ENCODE results near the gene KIAA0232.

The KIAA0232 gene

GRCh38 chr4:6802025-6802424 lies 19.5 kb downstream of the KIAA0232 start:
- Histone ChIP-seq H3K9me3 (ENCODE audit: control insufficient read depth, insufficient read depth, low read length) (no peaks in the 10 kb centered on the region), H3K4me1 (ENCODE audit: control insufficient read depth, insufficient read depth, low read length) (no peaks in the 10 kb centered on the region), H3K9ac (ENCODE audit: low read depth, low read length) (no peak overlapping the region), H3K4me3 (ENCODE audit: low read depth, low read length) (no peak overlapping the region), H3K27me3 (ENCODE audit: control insufficient read depth, insufficient read depth, low read length) (no peaks in the 10 kb centered on the region), H3K36me3 (ENCODE audit: control insufficient read depth, insufficient read depth, low read length) (no peaks in the 10 kb centered on the region)

GRCh38 chr4:6802626-6803025 lies 20.1 kb downstream of the KIAA0232 start:
- Histone ChIP-seq H3K9ac (ENCODE audit: low read depth, low read length) (no peak overlapping the region), H3K4me1 (ENCODE audit: control insufficient read depth, insufficient read depth, low read length) (no peaks in the 10 kb centered on the region), H3K4me3 (ENCODE audit: low read depth, low read length) (no peak overlapping the region), H3K27me3 (ENCODE audit: control insufficient read depth, insufficient read depth, low read length) (no peaks in the 10 kb centered on the region), H3K36me3 (ENCODE audit: control insufficient read depth, insufficient read depth, low read length) (no peaks in the 10 kb centered on the region), H3K9me3 (ENCODE audit: control insufficient read depth, insufficient read depth, low read length) (no peaks in the 10 kb centered on the region)

DNA sequence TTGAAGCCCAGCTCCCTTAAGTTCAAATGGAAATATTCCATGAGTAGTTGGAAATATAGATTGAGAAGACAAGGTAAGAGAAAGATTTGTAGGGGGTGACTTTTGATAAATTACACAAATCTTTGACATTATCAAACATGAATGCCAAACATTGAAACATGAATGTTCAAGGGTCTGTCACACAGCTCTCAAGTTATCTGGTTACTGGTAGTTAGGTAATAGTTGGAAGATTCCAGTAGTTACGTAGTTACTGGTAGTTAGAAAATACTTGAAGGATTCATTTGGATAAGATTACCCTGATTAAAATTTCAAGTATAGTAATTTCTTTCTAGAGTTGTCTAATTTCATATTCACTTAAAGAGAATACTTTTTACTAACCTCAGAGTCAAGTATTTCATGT lies 20.7 kb downstream of the KIAA0232 start:
- Histone ChIP-seq H3K9me3 (ENCODE audit: control insufficient read depth, insufficient read depth, low read length) (no peaks in the 10 kb centered on the region), H3K9ac (ENCODE audit: low read depth, low read length) (no peak overlapping the region), H3K4me1 (ENCODE audit: control insufficient read depth, insufficient read depth, low read length) (no peaks in the 10 kb centered on the region), H3K4me3 (ENCODE audit: low read depth, low read length) (no peak overlapping the region), H3K36me3 (ENCODE audit: control insufficient read depth, insufficient read depth, low read length) (no peaks in the 10 kb centered on the region), H3K27me3 (ENCODE audit: control insufficient read depth, insufficient read depth, low read length) (no peaks in the 10 kb centered on the region)

DNA sequence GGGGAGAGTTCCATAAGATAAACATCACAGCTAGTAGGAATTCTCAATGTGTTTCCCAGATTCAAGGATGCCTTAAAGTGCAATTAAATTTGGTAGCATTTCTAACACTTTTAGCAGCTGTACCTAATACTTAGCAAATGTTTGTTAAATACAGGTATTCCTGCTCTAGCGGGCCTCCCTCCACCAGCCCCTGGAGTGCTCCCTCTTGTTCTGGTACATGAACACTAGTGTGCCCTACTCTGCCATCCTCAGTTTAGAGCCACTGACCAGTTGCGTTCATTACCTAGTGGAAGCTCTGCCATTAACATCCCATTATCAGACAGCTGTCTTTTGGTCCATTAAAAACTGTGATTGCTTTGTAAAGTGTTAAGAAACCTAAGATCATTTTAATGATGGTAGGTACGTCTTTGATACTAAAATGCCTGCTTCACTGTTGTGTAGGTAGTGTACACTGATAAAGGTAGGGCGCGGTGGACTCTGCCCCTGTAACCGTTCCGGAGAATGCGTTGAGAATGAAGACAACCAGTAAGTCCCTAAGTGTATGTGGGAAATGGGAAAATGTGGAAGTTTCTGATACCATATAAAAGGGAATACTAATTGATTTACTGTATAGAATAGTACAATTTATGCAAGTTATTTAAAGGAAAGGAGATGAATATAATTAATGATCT lies 21.7 kb downstream of the KIAA0232 start:
- Histone ChIP-seq H3K9me3 (ENCODE audit: control insufficient read depth, insufficient read depth, low read length) (no peaks in the 10 kb centered on the region), H3K27me3 (ENCODE audit: control insufficient read depth, insufficient read depth, low read length) (no peaks in the 10 kb centered on the region), H3K36me3 (ENCODE audit: control insufficient read depth, insufficient read depth, low read length) (no peaks in the 10 kb centered on the region), H3K4me1 (ENCODE audit: control insufficient read depth, insufficient read depth, low read length) (no peaks in the 10 kb centered on the region), H3K9ac (ENCODE audit: low read depth, low read length) (no peak overlapping the region), H3K4me3 (ENCODE audit: low read depth, low read length) (no peak overlapping the region)

- Histone ChIP-seq H3K9me3 (ENCODE audit: control insufficient read depth, insufficient read depth, low read length) (no peaks in the 10 kb centered on the region), H3K9ac (ENCODE audit: low read depth, low read length) (no peak overlapping the region), H3K27me3 (ENCODE audit: control insufficient read depth, insufficient read depth, low read length) (no peaks in the 10 kb centered on the region), H3K4me1 (ENCODE audit: control insufficient read depth, insufficient read depth, low read length) (peaks cover 4% of the 10 kb centered on the region), H3K4me3 (ENCODE audit: low read depth, low read length) (no peak overlapping the region), H3K36me3 (ENCODE audit: control insufficient read depth, insufficient read depth, low read length) (no peaks in the 10 kb centered on the region)
Observed at GRCh38 chr4:6806924-6807626, 24.5 kb downstream of the KIAA0232 start.

DNA sequence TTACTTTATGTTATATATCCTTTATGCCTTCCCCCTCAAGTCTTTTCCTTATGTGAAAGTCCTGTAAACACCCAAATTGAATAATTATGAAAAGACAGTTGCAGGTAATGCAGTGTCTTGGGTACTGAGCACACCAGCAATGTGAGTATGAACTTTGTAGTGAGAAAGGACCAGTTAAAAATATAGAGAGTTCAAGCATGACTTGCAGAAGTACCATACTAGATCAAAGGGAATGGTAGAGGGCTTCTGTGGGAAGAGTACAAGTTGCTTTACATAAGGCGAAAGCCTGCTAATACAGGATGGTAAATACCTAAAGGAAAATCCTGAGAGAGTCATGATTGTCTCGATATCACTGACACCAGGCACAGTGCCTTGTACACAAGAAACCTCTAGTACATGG lies 25.7 kb downstream of the KIAA0232 start:
- Histone ChIP-seq H3K4me1 (ENCODE audit: control insufficient read depth, insufficient read depth, low read length) (peaks cover 5% of the 10 kb centered on the region), H3K9me3 (ENCODE audit: control insufficient read depth, insufficient read depth, low read length) (no peaks in the 10 kb centered on the region), H3K4me3 (ENCODE audit: low read depth, low read length) (no peak overlapping the region), H3K9ac (ENCODE audit: low read depth, low read length) (no peak overlapping the region), H3K36me3 (ENCODE audit: control insufficient read depth, insufficient read depth, low read length) (no peaks in the 10 kb centered on the region), H3K27me3 (ENCODE audit: control insufficient read depth, insufficient read depth, low read length) (no peaks in the 10 kb centered on the region)

- no peak overlapping the region for H3K4me3 ChIP-seq (ENCODE audit: low read depth, low read length)
- H3K9me3 ChIP-seq (ENCODE audit: control insufficient read depth, insufficient read depth, low read length): no peaks in the 10 kb centered on the region
- H3K9ac ChIP-seq (ENCODE audit: low read depth, low read length): no peak overlapping the region
- no peaks in the 10 kb centered on the region for H3K36me3 ChIP-seq (ENCODE audit: control insufficient read depth, insufficient read depth, low read length)
- H3K27me3 ChIP-seq (ENCODE audit: control insufficient read depth, insufficient read depth, low read length): no peaks in the 10 kb centered on the region
- H3K4me1 ChIP-seq (ENCODE audit: control insufficient read depth, insufficient read depth, low read length): peaks cover 5% of the 10 kb centered on the region
Observed at GRCh38 chr4:6811165-6811564, 28.6 kb downstream of the KIAA0232 start.

GRCh38 chr4:6812766-6813165 lies 30.2 kb downstream of the KIAA0232 start:
- H3K9ac ChIP-seq (ENCODE audit: low read depth, low read length): no peak overlapping the region
- no peaks in the 10 kb centered on the region for H3K9me3 ChIP-seq (ENCODE audit: control insufficient read depth, insufficient read depth, low read length)
- no peaks in the 10 kb centered on the region for H3K36me3 ChIP-seq (ENCODE audit: control insufficient read depth, insufficient read depth, low read length)
- H3K27me3 ChIP-seq (ENCODE audit: control insufficient read depth, insufficient read depth, low read length): no peaks in the 10 kb centered on the region
- peaks cover 5% of the 10 kb centered on the region for H3K4me1 ChIP-seq (ENCODE audit: control insufficient read depth, insufficient read depth, low read length)
- H3K4me3 ChIP-seq (ENCODE audit: low read depth, low read length): no peak overlapping the region

DNA sequence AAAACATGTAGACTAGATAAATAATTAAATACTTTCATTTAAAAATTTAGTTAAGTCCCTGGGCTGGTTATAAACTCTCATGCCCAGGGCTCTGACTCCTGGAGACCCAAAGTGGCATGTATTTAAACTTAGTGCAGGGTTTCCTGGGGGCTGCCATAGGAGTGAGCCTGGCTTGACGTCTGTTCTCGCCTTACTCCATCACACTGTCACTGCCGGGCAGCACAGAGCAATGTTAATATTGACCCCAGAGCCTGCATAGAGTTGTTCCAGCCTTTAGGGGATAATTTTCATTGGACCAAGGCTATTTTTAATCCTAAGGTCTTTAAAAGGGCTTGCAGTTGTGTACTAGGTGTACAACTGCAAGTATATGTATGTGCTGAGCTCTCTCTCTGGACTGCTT lies 31.2 kb downstream of the KIAA0232 start:
- Histone ChIP-seq H3K4me3 (ENCODE audit: low read depth, low read length) (no peak overlapping the region), H3K9me3 (ENCODE audit: control insufficient read depth, insufficient read depth, low read length) (no peaks in the 10 kb centered on the region), H3K36me3 (ENCODE audit: control insufficient read depth, insufficient read depth, low read length) (no peaks in the 10 kb centered on the region), H3K9ac (ENCODE audit: low read depth, low read length) (no peak overlapping the region), H3K27me3 (ENCODE audit: control insufficient read depth, insufficient read depth, low read length) (no peaks in the 10 kb centered on the region), H3K4me1 (ENCODE audit: control insufficient read depth, insufficient read depth, low read length) (peaks cover 5% of the 10 kb centered on the region)

GRCh38 chr4:6815029-6815836 lies 32.7 kb downstream of the KIAA0232 start:
- Histone ChIP-seq H3K9ac (ENCODE audit: low read depth, low read length) (no peak overlapping the region), H3K36me3 (ENCODE audit: control insufficient read depth, insufficient read depth, low read length) (no peaks in the 10 kb centered on the region), H3K4me3 (ENCODE audit: low read depth, low read length) (no peak overlapping the region), H3K4me1 (ENCODE audit: control insufficient read depth, insufficient read depth, low read length) (peaks cover 5% of the 10 kb centered on the region), H3K9me3 (ENCODE audit: control insufficient read depth, insufficient read depth, low read length) (no peaks in the 10 kb centered on the region), H3K27me3 (ENCODE audit: control insufficient read depth, insufficient read depth, low read length) (no peaks in the 10 kb centered on the region)

- no peak overlapping the region for H3K9ac ChIP-seq (ENCODE audit: low read depth, low read length)
- H3K4me1 ChIP-seq (ENCODE audit: control insufficient read depth, insufficient read depth, low read length): no peaks in the 10 kb centered on the region
- H3K4me3 ChIP-seq (ENCODE audit: low read depth, low read length): no peak overlapping the region
- no peaks in the 10 kb centered on the region for H3K27me3 ChIP-seq (ENCODE audit: control insufficient read depth, insufficient read depth, low read length)
- H3K36me3 ChIP-seq (ENCODE audit: control insufficient read depth, insufficient read depth, low read length): no peaks in the 10 kb centered on the region
- no peaks in the 10 kb centered on the region for H3K9me3 ChIP-seq (ENCODE audit: control insufficient read depth, insufficient read depth, low read length)
Observed at GRCh38 chr4:6819295-6819694, 36.8 kb downstream of the KIAA0232 start.

DNA sequence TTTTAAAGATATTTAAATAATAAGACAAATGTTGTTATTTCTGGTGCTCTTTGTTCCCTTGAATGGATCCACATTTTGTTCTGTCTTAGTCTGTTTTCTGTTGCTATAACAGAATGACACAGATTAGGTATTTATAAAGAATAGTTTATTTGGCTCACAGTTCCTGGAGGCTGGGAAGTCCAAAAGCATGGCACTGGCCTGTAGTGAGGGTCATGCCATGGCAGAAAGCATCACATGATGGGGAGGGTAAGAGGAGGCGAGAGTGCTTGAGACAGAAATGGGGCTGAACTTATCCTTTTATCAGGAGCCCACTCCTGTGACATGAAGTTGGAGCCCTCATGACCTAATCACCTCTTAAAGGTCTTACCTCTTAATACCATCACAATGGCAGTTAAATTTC lies 38.2 kb downstream of the KIAA0232 start:
- H3K9me3 ChIP-seq (ENCODE audit: control insufficient read depth, insufficient read depth, low read length): no peaks in the 10 kb centered on the region
- H3K4me3 ChIP-seq (ENCODE audit: low read depth, low read length): no peak overlapping the region
- H3K27me3 ChIP-seq (ENCODE audit: control insufficient read depth, insufficient read depth, low read length): no peaks in the 10 kb centered on the region
- H3K4me1 ChIP-seq (ENCODE audit: control insufficient read depth, insufficient read depth, low read length): no peaks in the 10 kb centered on the region
- no peak overlapping the region for H3K9ac ChIP-seq (ENCODE audit: low read depth, low read length)
- H3K36me3 ChIP-seq (ENCODE audit: control insufficient read depth, insufficient read depth, low read length): peaks cover 5% of the 10 kb centered on the region
